Mesenchymal stem cell (in vitro differentiated cells and primary cell): ENCODE measurements around the gene LCN1.

Source experiments
- DNase-seq: peaks from one replicate; pipeline ENCODE4 v3.0.0-alpha.2; 2013
- H2AFZ ChIP-seq: one replicate; pipeline ENCODE4 v1.6.1; 2013; ENCODE audit warnings: low read depth, mild to moderate bottlenecking, control low read depth, inconsistent platforms, low read length, moderate library complexity
- H2AK5ac ChIP-seq: 2 replicates; pipeline ENCODE4 v1.6.1; 2013; ENCODE audit warnings: low read length, moderate library complexity, mild to moderate bottlenecking, inconsistent platforms; ENCODE audit not compliant: severe bottlenecking
- H2BK120ac ChIP-seq: one replicate; pipeline ENCODE4 v1.6.1; 2013; ENCODE audit warnings: low read depth, mild to moderate bottlenecking, inconsistent platforms, low read length, moderate library complexity
- H2BK12ac ChIP-seq, 2 experiments: one replicate each; pipeline ENCODE4 v1.6.1; 2013; ENCODE audit warnings: inconsistent platforms in 2 of 2, low read length in 2 of 2, mild to moderate bottlenecking in 2 of 2, moderate library complexity in 2 of 2, control low read depth in 1 of 2
- H2BK15ac ChIP-seq: one replicate; pipeline ENCODE4 v1.6.1; 2013; ENCODE audit warnings: mild to moderate bottlenecking, low read depth, inconsistent platforms; ENCODE audit not compliant: poor library complexity, severe bottlenecking
- H2BK5ac ChIP-seq: 2 replicates; pipeline ENCODE4 v1.6.1; 2013; ENCODE audit warnings: low read depth, mild to moderate bottlenecking, low read length, control low read depth, inconsistent platforms; ENCODE audit not compliant: poor library complexity, severe bottlenecking
- H3K14ac ChIP-seq, 2 experiments: one replicate each; pipeline ENCODE4 v1.6.1; 2013; ENCODE audit warnings: inconsistent platforms in 2 of 2, low read length in 2 of 2, control low read depth in 1 of 2, mild to moderate bottlenecking in 1 of 2, moderate library complexity in 1 of 2
- H3K18ac ChIP-seq, 2 experiments: one replicate each; pipeline ENCODE4 v1.6.1; 2013; ENCODE audit warnings: inconsistent platforms in 2 of 2, low read length in 2 of 2, control low read depth in 1 of 2, low read depth in 1 of 2, mild to moderate bottlenecking in 1 of 2
- H3K23ac ChIP-seq, 2 experiments: one replicate each; pipeline ENCODE4 v1.6.1; 2013; ENCODE audit warnings: inconsistent platforms in 2 of 2, low read length in 2 of 2, mild to moderate bottlenecking in 2 of 2, moderate library complexity in 2 of 2, control low read depth in 1 of 2
- H3K27ac ChIP-seq: 2 replicates; pipeline ENCODE4 v1.5.1; 2013; ENCODE audit warnings: mild to moderate bottlenecking, moderate library complexity, low read length, control low read depth, inconsistent platforms; ENCODE audit not compliant: poor library complexity, severe bottlenecking
- H3K27me3 ChIP-seq, 2 experiments: 2 replicates each; pipeline versions ENCODE4 v1.6.1 to v1.7.0; 2013; ENCODE audit warnings: low read length in 2 of 2, mild to moderate bottlenecking in 2 of 2, moderate library complexity in 2 of 2, control low read depth in 1 of 2, inconsistent platforms in 1 of 2; ENCODE audit not compliant: control insufficient read depth in 1 of 2, insufficient read depth in 1 of 2
- H3K36me3 ChIP-seq, 2 experiments: 2 replicates each; pipeline versions ENCODE4 v1.6.1 to v1.7.0; 2013; ENCODE audit warnings: low read length in 2 of 2, control low read depth in 1 of 2, inconsistent platforms in 1 of 2, low read depth in 1 of 2, mild to moderate bottlenecking in 1 of 2; ENCODE audit not compliant: insufficient read depth in 2 of 2, control insufficient read depth in 1 of 2
- H3K4ac ChIP-seq, 2 experiments: one replicate each; pipeline ENCODE4 v1.6.1; 2013; ENCODE audit warnings: inconsistent platforms in 2 of 2, low read length in 2 of 2, mild to moderate bottlenecking in 2 of 2, moderate library complexity in 2 of 2, control low read depth in 1 of 2, low read depth in 1 of 2
- H3K4me1 ChIP-seq: 2 replicates; pipeline ENCODE4 v1.6.1; 2013; ENCODE audit warnings: low read depth, low read length, control low read depth; ENCODE audit not compliant: control insufficient read depth, insufficient read depth
- H3K4me2 ChIP-seq: 2 replicates; pipeline ENCODE4 v1.6.1; 2013; ENCODE audit warnings: low read length, mild to moderate bottlenecking, inconsistent platforms; ENCODE audit not compliant: poor library complexity, severe bottlenecking
- H3K4me3 ChIP-seq, 2 experiments: 2 replicates each; pipeline versions ENCODE4 v1.5.1 to v1.7.0; 2013; ENCODE audit warnings: low read length in 2 of 2, mild to moderate bottlenecking in 2 of 2, control low read depth in 1 of 2, low read depth in 1 of 2; ENCODE audit not compliant: insufficient read depth in 1 of 2
- H3K79me1 ChIP-seq: replicated peaks from 2 replicates; pipeline ENCODE4 v1.6.1; 2013; ENCODE audit warnings: mild to moderate bottlenecking, control low read depth, low read length, inconsistent platforms; ENCODE audit not compliant: poor library complexity, severe bottlenecking
- H3K9ac ChIP-seq: 2 replicates; pipeline ENCODE4 v1.7.0; 2013; ENCODE audit warnings: mild to moderate bottlenecking, low read length, moderate library complexity
- H3K9me3 ChIP-seq: 2 replicates; pipeline ENCODE4 v1.7.0; 2013; ENCODE audit warnings: mild to moderate bottlenecking, low read length; ENCODE audit not compliant: control insufficient read depth
- H4K8ac ChIP-seq: one replicate; pipeline ENCODE4 v1.6.1; 2013; ENCODE audit warnings: inconsistent platforms, mild to moderate bottlenecking, low read length, moderate library complexity
- H4K91ac ChIP-seq: one replicate; pipeline ENCODE4 v1.6.1; 2013; ENCODE audit warnings: mild to moderate bottlenecking, low read length, inconsistent platforms
- WGBS: methylation state at CpG from one replicate; pipeline ENCODE4 v1.1.7; 2013; ENCODE audit warnings: mixed read lengths; 5-methylcytosine and 5-hydroxymethylcytosine counted together

Gene LCN1

GRCh38 chr9:135551031-135551430 is 29.8 kb downstream of the LCN1 start:
- Histone ChIP-seq H3K9ac (no peak overlapping the region), H2AFZ (no peak overlapping the region), H3K27me3 (peaks cover 0 to 25% of the 10 kb centered on the region in 2 experiments), H4K91ac (no peak overlapping the region), H2BK12ac (no peak overlapping the region), H3K4me1 (no peaks in the 10 kb centered on the region), H2BK120ac (no peak overlapping the region), H3K79me1 (no peaks in the 10 kb centered on the region), H3K18ac (no peak overlapping the region), H3K4ac (no peak overlapping the region), H2BK15ac (no peak overlapping the region), H3K4me3 (no peak overlapping the region), H3K23ac (no peak overlapping the region), H2AK5ac (no peak overlapping the region), H3K9me3 (no peaks in the 10 kb centered on the region), H3K4me2 (no peak overlapping the region), H3K36me3 (no peaks in the 10 kb centered on the region), H3K27ac (no peak overlapping the region), H2BK5ac (no peak overlapping the region), H4K8ac (no peak overlapping the region), H3K14ac (no peak overlapping the region)
- WGBS: 92% methylated on average over 14 of the region's 14 CpGs
- no peak for DNase-seq

- Histone ChIP-seq H3K36me3 (no peaks in the 10 kb centered on the region), H4K8ac (no peak overlapping the region), H3K4ac (no peak overlapping the region), H3K9ac (no peak overlapping the region), H3K4me1 (no peaks in the 10 kb centered on the region), H2BK120ac (no peak overlapping the region), H3K79me1 (no peaks in the 10 kb centered on the region), H3K14ac (no peak overlapping the region), H2BK15ac (no peak overlapping the region), H3K4me3 (no peak overlapping the region), H3K27me3 (peaks cover 0 to 25% of the 10 kb centered on the region in 2 experiments), H3K23ac (no peak overlapping the region), H3K18ac (no peak overlapping the region), H2BK5ac (no peak overlapping the region), H3K4me2 (no peak overlapping the region), H2AK5ac (no peak overlapping the region), H2AFZ (no peak overlapping the region), H4K91ac (no peak overlapping the region), H2BK12ac (no peak overlapping the region), H3K27ac (no peak overlapping the region), H3K9me3 (no peaks in the 10 kb centered on the region)
- DNase-seq: no peak
- 91% methylated on average over 13 of the region's 13 CpGs for WGBS
These were observed 30.2 kb downstream of the LCN1 start for GRCh38 chr9:135551456-135551855.

- no peak overlapping the region for H4K8ac ChIP-seq
- DNase-seq: no peak
- H2AFZ ChIP-seq: no peak overlapping the region
- no peaks in the 10 kb centered on the region for H3K9me3 ChIP-seq
- H2BK15ac ChIP-seq: no peak overlapping the region
- no peaks in the 10 kb centered on the region for H3K4me1 ChIP-seq
- H3K9ac ChIP-seq: no peak overlapping the region
- H3K4ac ChIP-seq: no peak overlapping the region
- H3K27me3 ChIP-seq: peaks cover 0 to 25% of the 10 kb centered on the region in 2 experiments
- no peak overlapping the region for H3K4me3 ChIP-seq
- H3K36me3 ChIP-seq: no peaks in the 10 kb centered on the region
- H2BK12ac ChIP-seq: no peak overlapping the region
- H3K18ac ChIP-seq: no peak overlapping the region
- H3K4me2 ChIP-seq: no peak overlapping the region
- no peak overlapping the region for H2BK5ac ChIP-seq
- H2AK5ac ChIP-seq: no peak overlapping the region
- H3K14ac ChIP-seq: no peak overlapping the region
- H2BK120ac ChIP-seq: peak overlapping the region; percentile 19
- no peak overlapping the region for H4K91ac ChIP-seq
- WGBS: 79% methylated on average over 17 of the region's 18 CpGs
- H3K23ac ChIP-seq: no peak overlapping the region
- no peaks in the 10 kb centered on the region for H3K79me1 ChIP-seq
- H3K27ac ChIP-seq: no peak overlapping the region
These were observed 30.9 kb downstream of the LCN1 start for GRCh38 chr9:135552021-135552697.

- Histone ChIP-seq H3K9me3 (no peaks in the 10 kb centered on the region), H2BK120ac (peak overlapping the region; percentile 19), H2BK15ac (no peak overlapping the region), H2AFZ (no peak overlapping the region), H3K4me3 (no peak overlapping the region), H2BK12ac (no peak overlapping the region), H4K8ac (no peak overlapping the region), H3K18ac (no peak overlapping the region), H3K4me1 (no peaks in the 10 kb centered on the region), H3K27me3 (peaks cover 0 to 25% of the 10 kb centered on the region in 2 experiments), H3K4me2 (no peak overlapping the region), H3K4ac (no peak overlapping the region), H3K23ac (no peak overlapping the region), H3K27ac (no peak overlapping the region), H3K9ac (no peak overlapping the region), H2AK5ac (no peak overlapping the region), H4K91ac (no peak overlapping the region), H3K79me1 (no peaks in the 10 kb centered on the region), H2BK5ac (no peak overlapping the region), H3K36me3 (no peaks in the 10 kb centered on the region), H3K14ac (no peak overlapping the region)
- WGBS: 82% methylated on average over 12 of the region's 19 CpGs
- no peak for DNase-seq
These were observed 31.5 kb downstream of the LCN1 start for GRCh38 chr9:135552698-135553171.
